Activated CD8-positive, alpha-beta memory T cell treated with anti-CD3 and anti-CD28 coated beads, Interleukin-2, amount 50 U/mL, for 4 hours (primary cell): ENCODE results near the gene ASAP2.
"Not testable (repeated sequence)": the region's sequence is repeated elsewhere in the genome, so short reads cannot be mapped to it uniquely, and the experiment has no call there.

ENCODE experiments used
- DNase-seq: peaks from one replicate; pipeline ENCODE4 v3.0.0-alpha.2; 2020

Gene ASAP2

GRCh38 chr2:9256147-9256546, 49.5 kb downstream of the ASAP2 start:
- DNase-seq: no peak

DNA sequence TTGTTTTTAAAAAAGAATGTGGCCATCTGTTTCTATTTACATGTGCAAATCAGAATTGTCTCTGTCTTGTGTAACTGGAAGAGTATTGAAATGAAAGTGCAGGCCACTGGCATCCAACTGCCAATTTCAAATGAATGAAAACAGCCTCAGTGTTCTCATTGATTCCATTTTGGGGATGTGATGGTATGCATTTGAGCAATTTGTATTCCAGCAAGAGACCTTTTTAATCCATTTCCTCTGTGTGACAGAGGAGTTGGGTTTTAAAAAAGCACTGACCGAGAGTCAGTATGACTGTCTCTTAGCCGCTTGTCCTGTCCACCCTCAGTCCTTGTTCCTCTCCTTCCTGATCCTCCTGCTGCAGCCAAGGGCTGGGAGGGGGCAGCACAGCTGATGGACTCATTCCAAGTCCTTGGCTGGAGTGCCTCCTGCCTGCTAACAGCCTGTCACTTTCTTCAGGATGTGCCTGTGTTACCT, 50.0 kb downstream of the ASAP2 start:
- DNase-seq: no peak

DNA sequence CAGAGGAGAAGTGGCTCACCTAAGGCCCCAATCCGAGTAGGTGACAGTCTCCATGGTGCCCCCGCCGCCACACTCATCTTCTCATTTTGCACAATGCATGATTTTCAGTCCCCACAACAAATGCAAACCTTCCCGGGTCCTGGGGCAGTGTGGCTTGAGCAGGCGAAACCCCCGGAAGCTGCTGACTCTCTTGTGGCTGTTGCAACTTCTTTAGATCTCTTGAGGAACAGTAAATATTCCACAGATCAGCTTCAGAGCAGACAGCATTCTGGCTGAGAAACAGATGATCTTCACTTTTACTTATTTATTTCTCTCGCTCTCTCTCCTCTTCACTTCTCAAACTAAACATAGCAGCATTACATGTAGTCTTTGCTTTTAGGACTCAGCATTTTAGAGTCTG, 51.9 kb downstream of the ASAP2 start:
- no peak for DNase-seq

GRCh38 chr2:9258953-9259399, 52.4 kb downstream of the ASAP2 start:
- no peak for DNase-seq

GRCh38 chr2:9260464-9260918, 53.9 kb downstream of the ASAP2 start:
- no peak for DNase-seq

DNA sequence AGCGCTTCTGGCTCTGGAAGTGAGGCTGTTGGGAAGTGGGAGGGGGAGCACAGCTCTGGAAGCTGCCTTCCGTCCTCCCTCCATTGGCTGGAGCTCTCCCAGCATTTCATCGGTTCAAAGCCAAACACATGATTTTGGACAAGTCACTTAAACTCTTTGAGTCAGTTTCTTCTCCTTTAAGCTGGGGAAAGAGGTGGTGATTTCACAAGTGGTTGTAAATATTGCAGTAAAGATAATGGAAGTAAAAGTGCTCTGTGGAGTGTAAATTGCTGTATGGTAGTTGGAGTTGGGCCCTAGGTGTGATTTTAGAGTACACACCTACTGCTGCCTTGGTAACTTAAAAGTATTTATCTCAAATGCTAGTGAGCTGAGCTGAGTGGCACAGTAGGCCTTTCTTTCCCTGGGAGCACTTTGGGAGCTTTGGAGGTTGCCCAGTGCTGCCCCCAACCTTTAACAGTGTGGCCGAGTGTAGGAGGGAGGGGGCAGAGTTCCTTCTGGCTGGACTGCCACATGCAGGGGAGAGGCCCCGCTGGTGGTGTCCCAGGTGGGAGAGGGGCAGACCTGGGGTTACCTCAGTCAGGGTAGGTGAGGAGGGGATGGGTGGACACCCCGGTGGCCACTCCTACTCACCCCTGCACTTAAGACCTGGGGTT, 54.7 kb downstream of the ASAP2 start:
- DNase-seq: no peak

GRCh38 chr2:9262671-9263171, 56.1 kb downstream of the ASAP2 start:
- no peak for DNase-seq

GRCh38 chr2:9263428-9263827, 56.8 kb downstream of the ASAP2 start:
- no peak for DNase-seq

- no peak for DNase-seq
These were observed 57.7 kb downstream of the ASAP2 start for GRCh38 chr2:9264301-9264700.

GRCh38 chr2:9266711-9267110, 60.1 kb downstream of the ASAP2 start:
- no peak for DNase-seq

- not testable (repeated sequence) for DNase-seq
These were observed 60.7 kb downstream of the ASAP2 start for GRCh38 chr2:9267286-9267685.

GRCh38 chr2:9268301-9269080, 61.9 kb downstream of the ASAP2 start:
- no peak for DNase-seq

- DNase-seq: no peak
These were observed 62.7 kb downstream of the ASAP2 start for GRCh38 chr2:9269295-9269694.

DNA sequence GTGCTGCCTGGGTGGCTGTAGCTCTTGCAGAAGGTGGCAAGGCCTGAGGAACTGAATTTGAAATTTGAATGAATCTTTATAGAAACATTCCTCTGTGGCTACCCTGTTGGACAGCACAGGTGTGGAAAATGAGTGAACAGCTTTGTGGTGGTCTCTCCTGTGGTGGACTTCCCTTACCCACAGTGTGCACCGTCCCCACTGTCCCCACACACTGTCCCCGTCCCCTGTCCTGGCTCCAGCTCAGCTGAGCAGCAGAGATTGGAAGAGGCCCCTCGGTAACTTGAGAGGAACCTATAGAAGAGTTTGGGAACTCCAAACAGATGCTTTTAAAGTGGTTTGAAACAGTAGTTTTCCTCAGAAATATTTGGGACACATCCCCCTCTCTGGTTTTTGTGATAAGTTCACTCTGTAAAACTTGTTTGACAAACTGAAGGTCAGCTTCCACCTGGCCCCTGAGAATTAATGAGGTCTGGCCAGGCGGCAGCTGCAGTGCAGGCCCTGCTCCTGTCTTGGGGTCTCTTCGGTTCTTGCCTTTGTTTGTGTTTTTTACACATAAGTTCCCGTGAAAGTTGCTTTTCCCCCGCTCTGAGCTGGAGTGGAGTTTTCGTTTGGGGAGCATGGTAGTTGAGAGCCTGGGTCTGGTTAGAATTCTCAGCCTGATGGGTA, 63.2 kb downstream of the ASAP2 start:
- DNase-seq: no peak

GRCh38 chr2:9271091-9271490, 64.5 kb downstream of the ASAP2 start:
- DNase-seq: no peak

GRCh38 chr2:9271691-9272090, 65.1 kb downstream of the ASAP2 start:
- DNase-seq: no peak

DNA sequence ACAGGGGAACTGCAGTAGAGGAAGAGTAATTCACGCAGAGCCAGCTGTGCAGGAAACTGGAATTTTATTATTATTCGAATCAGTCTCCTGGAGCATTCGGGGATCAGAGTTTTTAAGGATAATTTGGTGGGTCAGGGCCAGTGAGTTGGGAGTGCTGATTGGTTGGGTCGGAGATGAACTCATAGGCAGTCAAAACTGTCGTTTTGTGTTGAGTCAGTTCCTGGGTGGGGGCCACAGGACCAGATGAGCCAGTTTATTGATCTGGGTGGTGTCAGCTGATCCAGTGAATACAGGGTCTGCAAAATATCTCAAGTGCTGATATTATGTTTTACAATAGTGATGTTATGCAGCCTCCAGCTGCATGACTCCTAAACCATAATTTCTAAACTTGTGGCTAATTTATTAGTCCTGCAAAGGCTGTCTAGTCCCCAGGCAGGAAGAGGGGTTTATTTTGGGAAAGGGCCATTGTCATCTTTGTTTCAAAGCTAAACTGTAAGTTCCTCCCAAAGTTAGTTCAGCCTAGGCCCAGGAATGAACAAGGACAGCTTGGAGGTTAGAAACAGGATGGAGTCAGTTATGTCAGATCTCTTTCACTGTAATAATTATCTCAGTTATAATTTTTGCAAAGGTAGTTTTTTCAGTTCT, 67.0 kb downstream of the ASAP2 start:
- DNase-seq: no peak

GRCh38 chr2:9274701-9275343, 68.2 kb downstream of the ASAP2 start:
- DNase-seq: no peak

DNA sequence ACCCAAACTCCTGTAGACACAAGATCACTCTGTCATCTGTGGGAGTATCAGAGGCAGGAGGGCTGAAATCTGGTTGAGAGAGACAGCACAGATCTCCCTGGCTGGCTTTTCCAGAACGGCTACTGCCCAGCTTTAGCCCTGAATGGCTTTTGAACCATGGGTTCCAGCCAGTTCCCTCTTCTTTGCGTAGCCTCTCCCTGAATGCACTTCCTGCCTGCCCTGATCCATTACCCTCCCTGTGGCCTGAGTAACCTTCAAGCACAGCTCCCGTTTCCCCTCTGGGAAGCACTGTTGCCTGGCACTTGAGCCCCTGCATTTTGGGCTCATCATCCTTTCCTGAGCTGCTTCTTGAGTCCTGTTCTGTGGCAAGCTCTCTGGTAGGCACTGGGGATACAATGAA, 68.8 kb downstream of the ASAP2 start:
- DNase-seq: no peak

- no peak for DNase-seq
These were observed 69.5 kb downstream of the ASAP2 start for GRCh38 chr2:9276074-9276473.

DNA sequence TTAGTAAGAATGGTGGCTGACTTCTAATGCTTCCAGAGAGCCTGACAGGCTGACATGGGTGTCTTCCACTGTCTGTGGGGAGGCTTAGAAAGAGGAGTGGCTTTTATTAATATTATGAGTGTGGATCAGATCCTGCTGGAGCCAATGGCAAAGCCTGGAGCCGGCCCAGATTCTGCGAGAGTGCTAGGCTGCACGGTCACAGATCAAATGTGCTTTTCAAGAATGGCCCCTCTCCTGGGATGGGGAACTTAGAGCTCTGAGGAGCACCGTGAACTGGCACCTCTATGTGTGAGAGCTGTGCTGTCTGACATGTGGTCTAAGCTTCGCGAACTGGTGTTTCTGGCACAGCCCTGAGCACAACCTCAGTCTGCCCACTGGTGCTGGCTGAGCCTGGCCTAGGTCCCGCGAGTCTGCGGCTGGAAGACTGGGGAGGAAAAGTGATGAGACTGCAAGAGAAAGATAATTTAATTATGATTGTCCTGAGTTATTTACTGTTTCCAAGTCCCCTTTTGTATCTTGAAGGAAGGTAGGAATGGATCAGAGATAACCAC, 70.4 kb downstream of the ASAP2 start:
- DNase-seq: no peak

DNA sequence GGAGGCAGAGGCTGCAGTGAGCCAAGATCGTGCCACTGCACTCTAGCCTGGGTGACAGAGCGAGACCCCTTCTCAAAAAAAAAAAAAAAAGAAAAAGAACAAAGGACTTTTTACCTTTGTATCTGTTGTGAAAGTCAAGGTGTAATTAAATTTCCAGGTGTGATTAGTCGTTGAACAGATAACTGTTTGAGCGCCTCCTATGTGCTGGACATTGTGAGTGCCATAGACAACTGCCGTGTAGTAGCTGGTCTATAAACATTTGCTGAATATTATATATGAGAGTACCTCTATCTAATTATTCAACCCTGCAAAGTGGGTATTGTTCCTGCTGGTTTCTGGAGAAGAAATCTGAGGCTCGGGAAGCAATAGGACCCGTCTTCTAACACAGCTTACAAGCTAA, 71.8 kb downstream of the ASAP2 start:
- DNase-seq: no peak
